IMR-90 (cell line): Measurements from ENCODE around the gene IMPG2. TPM values are rescaled to one million over a fixed set of nuclear protein-coding genes. Genes with fewer than 3 reads are reported as not detected.

ENCODE experiments used
- ATAC-seq: fragments of 200-7000 bp; cut with Tn5 transposase; 2 replicates; pipeline ENCODE4 v1.9.1; 2020; ENCODE audit warnings: low read depth, mild to moderate bottlenecking, moderate library complexity
- BruUV-seq: library from RNA; stranded (reverse); fragments of 400-500 nt; replicated peaks from 2 replicates; lab custom pipeline; 2021; lab: Mats Ljungman, UMichigan
- CTCF ChIA-PET: fragments of 300-600 bp; formaldehyde crosslinking; extraction: SDS; loops from one replicate; lab custom pipeline; 2021; ENCODE audit warnings: antibody characterized with exemption; lab: Yijun Ruan, JAX
- POLR2A ChIA-PET: fragments of 300-600 bp; sonication (Branson Sonifier 250); formaldehyde crosslinking; loops from one replicate; lab custom pipeline; 2022; ENCODE audit warnings: antibody characterized with exemption; ENCODE audit not compliant: unreplicated experiment; lab: Charles Lee
- DNase-seq: peaks from one replicate; pipeline ENCODE4 v3.0.0; 2013
- H2AFZ ChIP-seq: replicated peaks from 2 replicates; pipeline ENCODE3; 2013; ENCODE audit warnings: low read length, mild to moderate bottlenecking; ENCODE audit not compliant: poor library complexity
- H2AK5ac ChIP-seq: 2 replicates; pipeline ENCODE4 v1.6.1; 2013; ENCODE audit warnings: low read depth, low read length, inconsistent platforms
- H2AK9ac ChIP-seq: replicated peaks from 2 replicates; pipeline ENCODE3; 2013; ENCODE audit warnings: mild to moderate bottlenecking, low read depth, low read length, moderate library complexity; ENCODE audit not compliant: poor library complexity
- H2BK120ac ChIP-seq: 2 replicates; pipeline ENCODE4 v1.6.1; 2013; ENCODE audit warnings: low read depth, low read length, inconsistent platforms
- H2BK15ac ChIP-seq: 3 replicates; pipeline ENCODE4 v1.6.1; 2013; ENCODE audit warnings: low read depth, low read length, inconsistent platforms
- H2BK20ac ChIP-seq: 2 replicates; pipeline ENCODE4 v1.6.1; 2013; ENCODE audit warnings: low read depth, mild to moderate bottlenecking, inconsistent platforms, low read length, moderate library complexity
- H2BK5ac ChIP-seq: 2 replicates; pipeline ENCODE4 v1.6.1; 2013; ENCODE audit warnings: mild to moderate bottlenecking, low read depth, low read length, inconsistent platforms; ENCODE audit not compliant: poor library complexity, severe bottlenecking
- H3K14ac ChIP-seq: replicated peaks from 2 replicates; pipeline ENCODE4 v1.6.1; 2013; ENCODE audit warnings: low read depth, low read length, inconsistent platforms
- H3K18ac ChIP-seq: 2 replicates; pipeline ENCODE4 v1.6.1; 2013; ENCODE audit warnings: low read depth, low read length, control low read depth
- H3K23ac ChIP-seq: 2 replicates; pipeline ENCODE4 v1.6.1; 2013; ENCODE audit warnings: low read depth, low read length, inconsistent platforms
- H3K27ac ChIP-seq: 2 replicates; pipeline ENCODE4 v1.5.1; 2013; ENCODE audit warnings: mild to moderate bottlenecking, control low read depth, low read length; ENCODE audit not compliant: insufficient read depth
- H3K27me3 ChIP-seq: 2 replicates; pipeline ENCODE4 v1.6.1; 2013; ENCODE audit warnings: low read length; ENCODE audit not compliant: control insufficient read depth, insufficient read depth
- H3K36me3 ChIP-seq: 2 replicates; pipeline ENCODE4 v1.6.1; 2013; ENCODE audit warnings: low read length, mixed read lengths; ENCODE audit not compliant: control insufficient read depth, insufficient read depth
- H3K4ac ChIP-seq: 2 replicates; pipeline ENCODE4 v1.6.1; 2013; ENCODE audit warnings: low read depth, low read length, inconsistent platforms
- H3K4me1 ChIP-seq: 2 replicates; pipeline ENCODE4 v1.6.1; 2013; ENCODE audit warnings: low read length, mixed read lengths; ENCODE audit not compliant: control insufficient read depth, insufficient read depth
- H3K4me2 ChIP-seq: 2 replicates; pipeline ENCODE4 v1.6.1; 2013; ENCODE audit warnings: low read depth, mild to moderate bottlenecking, control low read depth, low read length, moderate library complexity
- H3K4me3 ChIP-seq: 2 replicates; pipeline ENCODE4 v1.5.1; 2013; ENCODE audit warnings: low read depth, mild to moderate bottlenecking, control low read depth, low read length, moderate library complexity; ENCODE audit not compliant: insufficient read depth
- H3K56ac ChIP-seq: 2 replicates; pipeline ENCODE4 v1.6.1; 2013; ENCODE audit warnings: low read length, inconsistent platforms; ENCODE audit not compliant: insufficient read depth; ENCODE audit errors: extremely low read depth
- H3K79me1 ChIP-seq, 2 experiments: 2 replicates each; pipeline ENCODE4 v1.6.1; 2013; ENCODE audit warnings: low read length in 2 of 2, inconsistent platforms in 1 of 2, low read depth in 1 of 2
- H3K9ac ChIP-seq: 2 replicates; pipeline ENCODE4 v1.6.1; 2013; ENCODE audit warnings: low read depth, low read length, control low read depth
- H3K9me1 ChIP-seq: 2 replicates; pipeline ENCODE4 v1.6.1; 2013; ENCODE audit warnings: low read length, inconsistent platforms; ENCODE audit not compliant: insufficient read depth
- H3K9me3 ChIP-seq: 2 replicates; pipeline ENCODE4 v1.6.1; 2013; ENCODE audit warnings: low read length; ENCODE audit not compliant: control insufficient read depth, insufficient read depth
- H4K20me1 ChIP-seq: 2 replicates; pipeline ENCODE4 v1.6.1; 2013; ENCODE audit warnings: low read length, inconsistent platforms; ENCODE audit not compliant: insufficient read depth
- H4K5ac ChIP-seq: 2 replicates; pipeline ENCODE4 v1.6.1; 2013; ENCODE audit warnings: mild to moderate bottlenecking, low read depth, low read length, control low read depth
- H4K8ac ChIP-seq, 2 experiments: 2 replicates each; pipeline ENCODE4 v1.6.1; 2013; ENCODE audit warnings: low read depth in 2 of 2, low read length in 2 of 2, control low read depth in 1 of 2, inconsistent platforms in 1 of 2
- H4K91ac ChIP-seq: 2 replicates; pipeline ENCODE4 v1.6.1; 2013; ENCODE audit warnings: low read depth, low read length, inconsistent platforms; ENCODE audit not compliant: insufficient read depth
- BHLHE40 ChIP-seq: fragments of 150-350 bp; IDR thresholded peaks from 2 replicates; pipeline ENCODE4 v1.6.1; 2016; ENCODE audit warnings: mild to moderate bottlenecking, low read depth, low read length
- CEBPB ChIP-seq: IDR thresholded peaks from 2 replicates; pipeline ENCODE4 v1.6.1; 2012; ENCODE audit warnings: low read depth, low read length, improper control_type of control experiment
- CHD1 ChIP-seq: IDR thresholded peaks from 2 replicates; pipeline ENCODE4 v1.6.1; 2012; ENCODE audit warnings: low read depth, low read length, improper control_type of control experiment
- FOS ChIP-seq: fragments of 150-350 bp; IDR thresholded peaks from 2 replicates; pipeline ENCODE4 v1.6.1; 2016; ENCODE audit warnings: low read depth, low read length
- MAFK ChIP-seq: IDR thresholded peaks from 2 replicates; pipeline ENCODE4 v1.6.1; 2012; ENCODE audit warnings: low read depth, low read length, improper control_type of control experiment
- MAZ ChIP-seq: IDR thresholded peaks from 2 replicates; pipeline ENCODE4 v1.6.1; 2012; ENCODE audit warnings: low read depth, mild to moderate bottlenecking, low read length, improper control_type of control experiment, moderate library complexity, borderline replicate concordance
- MXI1 ChIP-seq: IDR thresholded peaks from 2 replicates; pipeline ENCODE4 v1.6.1; 2012; ENCODE audit warnings: low read depth, mild to moderate bottlenecking, low read length, moderate library complexity, borderline replicate concordance
- NFE2L2 ChIP-seq: fragments of 150-350 bp; IDR thresholded peaks from 2 replicates; pipeline ENCODE4 v1.6.1; 2016; ENCODE audit warnings: low read depth, mild to moderate bottlenecking, low read length
- POLR2A ChIP-seq: IDR thresholded peaks from 2 replicates; pipeline ENCODE4 v1.6.1; 2012; ENCODE audit warnings: mild to moderate bottlenecking, low read depth, low read length
- RAD21 ChIP-seq: IDR thresholded peaks from 2 replicates; pipeline ENCODE4 v1.6.1; 2012; ENCODE audit warnings: low read length, improper control_type of control experiment
- RCOR1 ChIP-seq: IDR thresholded peaks from 2 replicates; pipeline ENCODE4 v1.6.1; 2012; ENCODE audit warnings: mild to moderate bottlenecking, low read length, improper control_type of control experiment; ENCODE audit not compliant: insufficient replicate concordance
- RFX5 ChIP-seq: IDR thresholded peaks from 2 replicates; pipeline ENCODE4 v1.8.0; 2012; ENCODE audit warnings: low read depth, mild to moderate bottlenecking, low read length, moderate library complexity
- SMC3 ChIP-seq: fragments of 150-350 bp; IDR thresholded peaks from 2 replicates; pipeline ENCODE4 v1.6.1; 2016; ENCODE audit warnings: low read depth, mild to moderate bottlenecking, antibody characterized with exemption, low read length, moderate library complexity
- dilution Hi-C: fragments of 300-500 bp; cut with HindIII; formaldehyde crosslinking; loops from one replicate; pipeline ENCODE4 v1.14.3; 2018; ENCODE audit warnings: low sequenced_read_pairs; ENCODE audit not compliant: unreplicated experiment
- in situ Hi-C: fragments of 300-500 bp; cut with MboI; formaldehyde crosslinking; loops from 3 replicates; pipeline ENCODE4 v1.14.3; 2019; ENCODE audit warnings: low sequenced_read_pairs, inconsistent platforms, mixed read lengths
- intact Hi-C: fragments of 100-400 bp; cut with micrococcal nuclease; formaldehyde crosslinking; loops from 2 replicates; pipeline ENCODE4 v1.10.0; 2022
- polyA plus RNA-seq, 3 experiments: library from polyadenylated mRNA; depleted of rRNA; stranded (reverse); fragments of >200 nt; gene quantifications; 2 replicates each; pipeline ENCODE4 v1.2.3, GENCODE V29; 2012; ENCODE audit warnings: low replicate concordance in 1 of 3
- total RNA-seq: library from RNA; depleted of rRNA; stranded (reverse); fragments of >200 nt; gene quantifications from 2 replicates; pipeline ENCODE4 v1.2.3, GENCODE V29; 2012
- TF ChIP-seq, protein P1 (sequence below): conservative IDR thresholded peaks from 2 replicates; pipeline ENCODE4 v1.5.1; 2012; ENCODE audit warnings: mild to moderate bottlenecking, low read depth, low read length, improper control_type of control experiment
- TF ChIP-seq, protein P2 (sequence below): fragments of 150-350 bp; IDR thresholded peaks from 2 replicates; pipeline ENCODE4 v1.6.1; 2017; ENCODE audit warnings: mild to moderate bottlenecking, antibody characterized with exemption, low read length, low read depth
- TF ChIP-seq, protein P3 (sequence below): fragments of 150-350 bp; IDR thresholded peaks from 2 replicates; pipeline ENCODE4 v1.6.1; 2016; ENCODE audit warnings: low read depth, mild to moderate bottlenecking, low read length, moderate library complexity, borderline replicate concordance

The IMPG2 gene
- total and polyA plus RNA-seq, 2 of the 4 experiments (the other 2 are of a cell fraction) = 0.10 to 0.18 TPM

DNA sequence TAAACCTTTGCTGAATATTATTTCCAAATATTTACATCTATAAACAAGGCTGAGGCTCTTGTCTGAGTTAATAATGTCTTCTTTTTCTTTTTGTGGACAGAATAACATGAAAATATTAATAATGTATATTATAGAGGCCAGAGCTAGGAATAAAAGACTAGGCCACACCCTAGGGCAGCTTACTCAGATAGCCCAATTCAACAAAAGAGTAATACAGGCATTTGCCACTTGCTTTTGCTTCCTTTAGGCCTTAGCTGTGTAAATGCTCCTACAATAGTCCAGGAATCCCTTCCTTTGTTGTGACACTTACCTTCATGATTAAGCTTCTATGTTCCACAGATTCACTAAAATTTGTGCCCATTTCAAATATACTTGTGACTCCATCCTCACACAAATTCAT is 16.5 kb downstream of the IMPG2 start:
- peak overlapping the region; percentile 36 to 67; a peak in 2 of 4 replicates for H4K8ac ChIP-seq
- H3K9me1 ChIP-seq = no peaks in the 10 kb centered on the region
- peak overlapping the region; percentile 89 for H2BK5ac ChIP-seq
- in situ Hi-C loops = no loop called here
- no peak overlapping the region for H3K27ac ChIP-seq
- H3K18ac ChIP-seq = no peak overlapping the region
- H2AK5ac ChIP-seq = no peak overlapping the region
- no peak overlapping the region for H4K5ac ChIP-seq
- H3K56ac ChIP-seq = peak overlapping the region; percentile 57; the same call in 1 of the 2 replicates
- H3K23ac ChIP-seq = peak overlapping the region; percentile 18; the same call in 1 of the 2 replicates
- CTCF ChIA-PET = no interaction called here
- dilution Hi-C loops = no loop called here
- H2AK9ac ChIP-seq = no peak overlapping the region
- H2BK20ac ChIP-seq = peak overlapping the region; percentile 10
- H2BK15ac ChIP-seq = peak overlapping the region; percentile 55; the same call in 2 of the 3 replicates
- no peaks in the 10 kb centered on the region for H3K79me1 ChIP-seq
- peak overlapping the region; percentile 7; the same call in 1 of the 2 replicates for H3K4ac ChIP-seq
- TF ChIP-seq CEBPB (no peak), MAZ (no peak), MXI1 (no peak), RCOR1 (no peak), MAFK (no peak), FOS (no peak), RFX5 (no peak), SMC3 (no peak), NFE2L2 (no peak), RAD21 (no peak), CHD1 (no peak), POLR2A (no peak), BHLHE40 (no peak)
- TF ChIP-seq, protein P1, sequence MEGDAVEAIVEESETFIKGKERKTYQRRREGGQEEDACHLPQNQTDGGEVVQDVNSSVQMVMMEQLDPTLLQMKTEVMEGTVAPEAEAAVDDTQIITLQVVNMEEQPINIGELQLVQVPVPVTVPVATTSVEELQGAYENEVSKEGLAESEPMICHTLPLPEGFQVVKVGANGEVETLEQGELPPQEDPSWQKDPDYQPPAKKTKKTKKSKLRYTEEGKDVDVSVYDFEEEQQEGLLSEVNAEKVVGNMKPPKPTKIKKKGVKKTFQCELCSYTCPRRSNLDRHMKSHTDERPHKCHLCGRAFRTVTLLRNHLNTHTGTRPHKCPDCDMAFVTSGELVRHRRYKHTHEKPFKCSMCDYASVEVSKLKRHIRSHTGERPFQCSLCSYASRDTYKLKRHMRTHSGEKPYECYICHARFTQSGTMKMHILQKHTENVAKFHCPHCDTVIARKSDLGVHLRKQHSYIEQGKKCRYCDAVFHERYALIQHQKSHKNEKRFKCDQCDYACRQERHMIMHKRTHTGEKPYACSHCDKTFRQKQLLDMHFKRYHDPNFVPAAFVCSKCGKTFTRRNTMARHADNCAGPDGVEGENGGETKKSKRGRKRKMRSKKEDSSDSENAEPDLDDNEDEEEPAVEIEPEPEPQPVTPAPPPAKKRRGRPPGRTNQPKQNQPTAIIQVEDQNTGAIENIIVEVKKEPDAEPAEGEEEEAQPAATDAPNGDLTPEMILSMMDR = no peak
- TF ChIP-seq, protein P2, sequence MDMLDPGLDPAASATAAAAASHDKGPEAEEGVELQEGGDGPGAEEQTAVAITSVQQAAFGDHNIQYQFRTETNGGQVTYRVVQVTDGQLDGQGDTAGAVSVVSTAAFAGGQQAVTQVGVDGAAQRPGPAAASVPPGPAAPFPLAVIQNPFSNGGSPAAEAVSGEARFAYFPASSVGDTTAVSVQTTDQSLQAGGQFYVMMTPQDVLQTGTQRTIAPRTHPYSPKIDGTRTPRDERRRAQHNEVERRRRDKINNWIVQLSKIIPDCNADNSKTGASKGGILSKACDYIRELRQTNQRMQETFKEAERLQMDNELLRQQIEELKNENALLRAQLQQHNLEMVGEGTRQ = no peak
- TF ChIP-seq, protein P3, sequence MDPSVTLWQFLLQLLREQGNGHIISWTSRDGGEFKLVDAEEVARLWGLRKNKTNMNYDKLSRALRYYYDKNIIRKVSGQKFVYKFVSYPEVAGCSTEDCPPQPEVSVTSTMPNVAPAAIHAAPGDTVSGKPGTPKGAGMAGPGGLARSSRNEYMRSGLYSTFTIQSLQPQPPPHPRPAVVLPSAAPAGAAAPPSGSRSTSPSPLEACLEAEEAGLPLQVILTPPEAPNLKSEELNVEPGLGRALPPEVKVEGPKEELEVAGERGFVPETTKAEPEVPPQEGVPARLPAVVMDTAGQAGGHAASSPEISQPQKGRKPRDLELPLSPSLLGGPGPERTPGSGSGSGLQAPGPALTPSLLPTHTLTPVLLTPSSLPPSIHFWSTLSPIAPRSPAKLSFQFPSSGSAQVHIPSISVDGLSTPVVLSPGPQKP = no peak
- POLR2A ChIA-PET = no interaction called here
- H3K27me3 ChIP-seq = no peaks in the 10 kb centered on the region
- DNase-seq (no peak), ATAC-seq (peak; percentile 62)
- no peak overlapping the region for H3K14ac ChIP-seq
- H3K9me3 ChIP-seq = peaks cover 7% of the 10 kb centered on the region
- no peak overlapping the region for H2AFZ ChIP-seq
- no peak overlapping the region for H3K4me3 ChIP-seq
- peak overlapping the region; percentile 48 for H2BK120ac ChIP-seq
- H4K20me1 ChIP-seq = no peaks in the 10 kb centered on the region
- no peak overlapping the region; the same call in 1 of the 2 replicates for H3K4me2 ChIP-seq
- intact Hi-C loops = no loop called here
- H3K9ac ChIP-seq = no peak overlapping the region
- H4K91ac ChIP-seq = peak overlapping the region; percentile 43; the same call in 1 of the 2 replicates
- BruUV-seq = no TSS peak
- H3K36me3 ChIP-seq = no peaks in the 10 kb centered on the region
- H3K4me1 ChIP-seq = no peaks in the 10 kb centered on the region
